ENCODE data around the gene DRC3.

- TF ChIP-seq CTCF (IDR thresholded peaks at IDR 0.05; ENCODE audit: extremely low read depth in 1 of 2, insufficient read depth in 1 of 2, low read depth in 1 of 2, low read length in 2 of 2): no peak
- TF ChIP-seq POLR2A (IDR thresholded peaks at IDR 0.05; ENCODE audit: low read depth, low read length): no peak
- no peak for TF ChIP-seq EZH2 (IDR thresholded peaks at IDR 0.05; ENCODE audit: borderline replicate concordance, low read depth, low read length, severe bottlenecking)
- no peak for TF ChIP-seq POLR2AphosphoS5 (IDR thresholded peaks at IDR 0.05; ENCODE audit: insufficient read depth, low read depth, low read length)
- no peak for TF ChIP-seq GATA2 (IDR thresholded peaks at IDR 0.05; ENCODE audit: insufficient read depth, insufficient read length, low read depth, low read length)
These were observed 46.6 kb upstream of the DRC3 start for GRCh38 chr17:17926036-17926435.
